HL-60/S4 treated with retinoic acid at 250 ng/mL for 4 days and 3 days (cell line): Measurements from ENCODE around the gene IKZF1.

Source experiments
- in situ Hi-C: fragments of 300-500 bp; cut with MboI; formaldehyde crosslinking; loops from 2 replicates; pipeline ENCODE4 v1.7.0; 2022; ENCODE audit warnings: low sequenced_read_pairs

Gene IKZF1

GRCh38 chr7:50282813-50283605 is 21.5 kb upstream of the IKZF1 start:
- in situ Hi-C loops, result no loop called here

GRCh38 chr7:50283731-50284130 is 20.8 kb upstream of the IKZF1 start:
- in situ Hi-C loops, result no loop called here

- in situ Hi-C loops, result no loop called here
Observed at GRCh38 chr7:50284296-50284695, 20.2 kb upstream of the IKZF1 start.

GRCh38 chr7:50285269-50285668 is 19.2 kb upstream of the IKZF1 start:
- in situ Hi-C loops, result no loop called here

- in situ Hi-C loops, result no loop called here
Observed at GRCh38 chr7:50287129-50287528, 17.4 kb upstream of the IKZF1 start.

DNA sequence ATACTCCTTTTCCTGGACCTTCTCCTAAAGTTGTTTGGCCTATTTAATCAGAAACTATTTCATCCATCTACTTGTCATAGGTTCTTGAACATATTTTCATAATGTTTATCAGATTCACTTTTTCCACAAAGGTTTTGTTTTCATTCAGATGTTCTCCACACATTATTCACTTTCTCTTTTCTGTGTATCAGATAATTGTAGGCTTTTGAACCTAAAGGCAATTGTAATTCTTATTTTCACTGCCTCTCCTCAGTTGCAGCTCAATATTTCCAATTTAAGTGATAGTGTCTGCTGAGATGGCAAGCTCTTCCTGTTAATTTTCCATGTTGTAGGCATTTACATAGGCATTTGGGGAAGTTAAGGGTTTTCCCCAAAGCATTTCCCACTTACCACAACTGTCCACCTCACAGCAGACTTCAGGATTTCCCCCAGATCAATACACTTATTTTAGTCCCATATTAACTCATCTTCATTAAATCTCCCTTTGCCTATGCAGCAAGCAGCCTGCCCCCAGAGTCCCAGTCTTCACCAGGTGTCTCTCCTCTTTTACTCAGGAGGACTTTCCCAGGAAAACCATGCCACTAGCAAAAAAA is 12.3 kb upstream of the IKZF1 start:
- in situ Hi-C loops, result no loop called here

DNA sequence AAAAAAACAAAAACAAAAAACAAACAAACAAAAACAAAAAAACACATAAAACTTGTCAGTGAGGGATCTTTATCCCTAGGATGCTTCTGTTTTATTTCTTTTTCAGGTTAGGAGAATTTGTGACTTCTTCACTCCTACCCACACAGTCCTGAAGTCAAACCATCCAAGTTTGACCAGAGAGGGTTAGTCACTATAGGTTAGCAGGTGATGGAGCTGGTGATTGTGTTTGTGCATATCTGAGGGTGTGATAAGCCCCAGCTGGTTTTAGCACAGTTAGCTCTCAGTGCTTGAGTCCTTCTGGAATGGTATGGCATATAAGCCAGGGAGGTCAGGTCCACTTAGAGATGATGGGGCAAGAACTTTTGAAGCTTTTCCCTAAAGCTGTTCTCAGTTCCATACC is 11.8 kb upstream of the IKZF1 start:
- in situ Hi-C loops, result no loop called here

DNA sequence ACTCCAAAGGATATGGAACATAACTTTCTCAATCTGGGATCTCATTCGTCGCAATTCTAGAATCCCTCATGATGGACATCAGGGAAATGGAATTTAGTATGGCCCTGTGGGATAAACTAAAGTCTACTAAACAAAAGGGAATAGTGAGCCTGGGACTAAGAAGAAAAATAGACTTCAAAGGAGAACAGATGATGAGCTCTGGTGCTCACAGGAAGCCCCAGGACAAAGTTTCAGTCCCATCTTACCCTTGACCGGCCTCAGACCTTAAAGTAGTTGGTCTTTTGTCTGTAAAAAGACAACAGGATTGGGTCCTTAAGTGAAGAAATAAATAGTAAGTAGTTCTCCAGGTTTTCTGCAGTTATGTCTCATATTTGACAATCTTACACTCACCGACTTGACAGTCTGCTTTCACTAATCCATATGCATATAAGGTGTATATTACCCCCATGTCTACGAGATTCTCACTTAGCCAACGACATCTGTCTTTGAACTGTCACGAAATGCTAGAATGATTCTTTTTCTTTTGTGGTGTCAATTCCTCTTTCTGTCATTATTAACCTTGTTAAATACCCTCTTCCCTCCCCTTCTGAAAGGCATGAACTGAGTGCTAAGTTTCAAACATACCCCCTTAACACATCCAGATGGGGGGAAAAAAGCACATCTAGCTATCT is 10.9 kb upstream of the IKZF1 start:
- in situ Hi-C loops, result no loop called here

- in situ Hi-C loops, result no loop called here
Observed at GRCh38 chr7:50295133-50295532, 9.4 kb upstream of the IKZF1 start.

DNA sequence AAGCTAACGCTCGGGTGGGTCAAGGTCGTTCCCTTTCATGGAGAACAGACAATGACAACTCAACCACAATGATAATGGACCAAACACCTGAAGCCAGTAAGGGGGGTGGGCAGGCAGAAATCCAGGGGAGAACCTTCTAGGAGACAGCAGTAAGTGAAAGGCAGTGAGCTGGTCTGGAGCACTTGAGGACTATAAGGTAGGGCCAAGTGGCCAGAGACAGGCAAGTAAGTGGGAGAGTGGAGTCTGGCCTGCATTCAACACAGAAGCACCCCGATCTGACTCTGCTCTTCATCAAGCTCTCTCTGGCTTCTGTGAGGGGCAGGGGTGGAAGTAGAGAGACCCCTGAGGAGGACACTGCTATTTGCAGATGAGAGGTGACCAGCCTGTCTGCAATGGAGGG is 7.7 kb upstream of the IKZF1 start:
- in situ Hi-C loops, result no loop called here

DNA sequence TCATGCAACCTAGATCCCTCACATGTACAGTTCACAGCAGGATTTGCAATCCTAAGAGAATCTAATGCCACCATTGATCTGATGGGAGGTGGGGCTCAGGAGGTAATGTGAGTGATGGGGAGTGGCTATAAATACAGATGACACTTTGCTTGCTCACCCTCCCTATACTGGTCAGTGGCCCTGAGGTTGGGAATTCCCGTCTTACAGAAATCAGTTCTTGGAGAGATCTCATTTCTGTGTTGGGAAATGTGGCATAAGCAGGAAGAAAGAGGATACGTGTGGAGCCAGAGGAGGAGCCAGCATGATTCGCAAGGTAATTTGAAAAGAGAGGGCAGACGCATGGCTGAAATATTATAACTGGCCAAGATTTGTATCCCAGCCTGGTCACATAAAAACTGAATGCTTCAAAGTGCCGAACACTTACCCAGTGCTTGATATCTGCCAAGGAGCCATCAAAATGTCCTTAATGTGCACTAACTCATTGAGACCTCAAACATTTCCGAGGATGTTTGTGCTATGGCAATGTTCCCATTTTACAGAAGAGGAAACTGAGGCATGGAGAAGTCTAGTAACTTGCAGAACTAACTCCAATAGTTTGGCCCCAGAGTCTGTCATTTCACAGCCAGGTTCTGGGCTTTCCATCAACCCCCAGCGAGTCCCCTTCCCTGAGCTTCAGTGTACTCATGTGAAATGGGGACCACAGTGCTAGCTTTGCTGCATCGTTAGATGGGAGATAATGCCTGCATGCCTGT is 5.5 kb upstream of the IKZF1 start:
- in situ Hi-C loops, result no loop called here

GRCh38 chr7:50300336-50300735 is 4.2 kb upstream of the IKZF1 start:
- in situ Hi-C loops, result no loop called here

GRCh38 chr7:50302486-50303334 is 1.8 kb upstream of the IKZF1 start:
- in situ Hi-C loops, result no loop called here

- in situ Hi-C loops, result no loop called here
Observed at GRCh38 chr7:50303335-50304128, 984 bp upstream of the IKZF1 start.

DNA sequence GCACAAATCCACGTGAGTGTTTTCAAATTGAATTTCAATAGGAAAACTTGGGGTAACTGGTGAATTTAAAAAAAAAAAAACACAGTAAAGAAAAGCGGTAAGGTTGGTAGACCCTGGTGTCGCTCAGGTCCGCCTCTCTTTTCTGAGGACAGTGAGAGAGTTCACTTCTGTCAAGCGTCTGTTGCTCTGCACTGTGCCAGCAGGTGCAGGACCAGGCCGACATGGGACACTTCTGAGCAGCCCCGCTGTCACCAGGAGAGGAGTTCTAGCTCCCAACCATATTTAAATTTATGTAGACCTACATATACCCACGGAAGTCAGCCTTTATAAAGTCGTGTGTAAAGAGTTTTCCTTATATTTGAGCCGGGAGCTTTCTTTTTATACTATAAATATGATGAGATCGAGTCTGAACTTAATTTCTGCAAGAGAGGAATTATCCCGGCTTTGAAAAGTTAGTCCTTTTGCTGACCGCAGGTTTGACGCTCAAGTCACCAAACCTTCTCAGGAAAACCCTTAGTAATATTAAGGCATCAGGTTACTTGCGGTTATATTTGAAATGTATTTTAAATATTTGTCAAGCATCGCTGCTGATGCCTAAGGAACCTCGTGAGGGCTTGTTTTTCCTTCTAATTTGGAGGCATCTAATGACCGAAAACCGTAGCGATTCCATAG is 531 bp downstream of the IKZF1 start:
- in situ Hi-C loops, result no loop called here

DNA sequence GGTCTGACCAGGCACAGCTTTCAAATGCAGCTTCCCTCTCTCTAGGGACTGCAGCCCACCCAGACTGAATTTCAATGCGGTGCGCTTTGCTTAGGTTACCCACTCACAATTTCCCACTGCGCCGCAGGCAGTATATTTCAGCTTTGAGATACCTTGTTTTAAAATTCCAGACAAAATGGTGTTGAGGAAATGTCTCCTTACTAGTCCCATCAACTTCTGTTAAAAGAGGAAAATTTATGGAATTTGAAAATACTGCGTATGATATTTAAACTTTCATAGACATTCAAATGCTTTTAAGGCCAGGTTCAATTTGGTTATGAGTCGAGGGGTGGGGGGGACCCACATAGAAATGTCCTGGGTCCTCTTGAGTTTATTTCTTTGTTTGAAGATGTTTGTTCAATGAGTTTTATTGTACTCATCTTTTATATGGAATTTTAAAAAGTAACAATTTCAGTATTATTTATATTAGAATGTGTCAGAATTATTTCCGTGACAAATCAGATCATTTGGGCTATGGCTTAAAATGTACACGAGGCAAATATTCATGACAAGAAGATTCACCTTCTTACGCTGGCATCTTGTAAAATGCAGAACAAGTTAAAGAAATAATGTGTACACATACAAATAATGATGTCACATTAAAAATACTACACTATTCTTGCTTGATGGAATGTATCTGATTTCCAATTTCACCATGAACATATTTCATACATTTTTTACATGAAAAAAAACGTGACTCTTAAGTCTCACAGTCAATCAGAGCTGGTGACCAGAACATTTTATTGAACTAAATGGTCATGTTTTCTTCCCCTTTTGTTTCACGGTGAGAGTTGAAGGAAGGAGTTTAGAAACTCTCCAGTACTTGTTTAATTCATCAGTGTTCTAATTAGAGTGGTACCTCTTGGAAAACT is 1.3 kb downstream of the IKZF1 start:
- in situ Hi-C loops, result no loop called here

GRCh38 chr7:50306494-50307367 is 2.2 kb downstream of the IKZF1 start:
- in situ Hi-C loops, result no loop called here
